T-cell (primary cell): ENCODE data around the gene OTOS. TPM values are rescaled to one million over a fixed set of nuclear protein-coding genes. Genes with fewer than 3 reads are reported as not detected.

Experiments used
- ATAC-seq, 4 experiments: fragments of 200-7000 bp in 3 of 4; fragments of 150-1000 bp in 1 of 4; cut with Tn5 transposase; replicated peaks in 1 of 4; 1 replicate in 3 of 4; 2 replicates in 1 of 4; pipeline ENCODE4 v1.10.0; 2021; ENCODE audit warnings: moderate library complexity in 3 of 4, mild to moderate bottlenecking in 2 of 4, moderate number of reproducible peaks in 1 of 4
- CTCF ChIA-PET, 2 donors: fragments of 300-600 bp; sonication (Branson Sonifier 250); formaldehyde crosslinking; loops; one replicate each; lab custom pipeline; 2022; ENCODE audit warnings: antibody characterized with exemption in 2 of 2; lab: Charles Lee
- POLR2A ChIA-PET, 2 donors: fragments of 300-600 bp; sonication (Branson Sonifier 250); formaldehyde crosslinking; loops; one replicate each; lab custom pipeline; 2022; ENCODE audit warnings: antibody characterized with exemption in 2 of 2; lab: Charles Lee
- DNase-seq, 35 experiments: peaks; one replicate each; pipeline versions ENCODE4 v3.0.0 to v3.0.0-alpha.2; 2013 to 2023
- H3K27ac ChIP-seq: one replicate; pipeline ENCODE4 v1.5.1; 2013; ENCODE audit warnings: low read length
- H3K27me3 ChIP-seq, 2 experiments: replicated peaks in 1 of 2; 1 replicate in 1 of 2; 2 replicates in 1 of 2; pipeline versions ENCODE4 v1.6.1 to v1.7.0; 2013; ENCODE audit warnings: low read length in 1 of 2, mixed read lengths in 1 of 2; ENCODE audit not compliant: control insufficient read depth in 2 of 2, insufficient read depth in 2 of 2; ENCODE audit errors: extremely low read depth in 1 of 2
- H3K36me3 ChIP-seq, 2 donors: 1 replicate in 1 of 2; 2 replicates in 1 of 2; pipeline versions ENCODE4 v1.6.1 to v1.7.0; 2013; ENCODE audit warnings: low read length in 1 of 2; ENCODE audit not compliant: control insufficient read depth in 2 of 2, insufficient read depth in 1 of 2; ENCODE audit errors: extremely low read depth in 1 of 2
- H3K4me1 ChIP-seq, 2 experiments: 1 replicate in 1 of 2; 2 replicates in 1 of 2; pipeline versions ENCODE4 v1.6.1 to v1.7.0; 2013; ENCODE audit warnings: low read length in 2 of 2, mixed read lengths in 1 of 2; ENCODE audit not compliant: insufficient read depth in 2 of 2, control insufficient read depth in 1 of 2; ENCODE audit errors: extremely low read depth in 1 of 2
- H3K4me3 ChIP-seq, 2 donors: 1 replicate in 1 of 2; 2 replicates in 1 of 2; pipeline versions ENCODE4 v1.5.1 to v1.7.0; 2013; ENCODE audit warnings: mild to moderate bottlenecking in 2 of 2, low read length in 1 of 2, moderate library complexity in 1 of 2; ENCODE audit not compliant: control insufficient read depth in 1 of 2; ENCODE audit errors: extremely low read depth in 1 of 2
- H3K9me3 ChIP-seq: 2 replicates; pipeline ENCODE4 v1.7.0; 2013
- H3K27ac Mint-ChIP-seq, 2 donors: one replicate each; pipeline ENCODE4 v1.8.0; 2020 to 2021; ENCODE audit warnings: mild to moderate bottlenecking in 2 of 2, mixed read lengths in 2 of 2
- H3K27me3 Mint-ChIP-seq, 2 donors: one replicate each; pipeline ENCODE4 v1.8.0; 2021 to 2022; ENCODE audit warnings: mixed read lengths in 2 of 2
- H3K36me3 Mint-ChIP-seq: one replicate; pipeline ENCODE4 v1.8.0; 2021; ENCODE audit warnings: mixed read lengths
- H3K4me1 Mint-ChIP-seq, 3 donors: one replicate each; pipeline ENCODE4 v1.8.0; 2020 to 2022; ENCODE audit warnings: mixed read lengths in 3 of 3, mild to moderate bottlenecking in 1 of 3
- H3K4me3 Mint-ChIP-seq, 3 donors: one replicate each; pipeline ENCODE4 v1.8.0; 2020 to 2022; ENCODE audit warnings: mild to moderate bottlenecking in 3 of 3, mixed read lengths in 3 of 3, moderate library complexity in 3 of 3
- H3K9me3 Mint-ChIP-seq, 3 donors: one replicate each; pipeline ENCODE4 v1.8.0; 2020 to 2022; ENCODE audit warnings: mixed read lengths in 3 of 3
- WGBS: methylation state at CpG from one replicate; pipeline ENCODE4 v1.1.5; 2013; ENCODE audit warnings: missing lambda C conversion rate; ENCODE audit not compliant: insufficient coverage; 5-methylcytosine and 5-hydroxymethylcytosine counted together
- total RNA-seq, 35 experiments: library from RNA in 6 of 35; stranded (reverse) in 6 of 35; fragments of 120-200 nt in 1 of 35; gene quantifications; one replicate each; pipeline versions ENCODE4 v1.2.1 to v1.2.4 and lab custom pipeline; 2013 to 2026

OTOS gene
- total RNA-seq, 5 donors from 2014 or later (not counting 1 experiment from before 2014, with no cell fraction given): not detected

DNA sequence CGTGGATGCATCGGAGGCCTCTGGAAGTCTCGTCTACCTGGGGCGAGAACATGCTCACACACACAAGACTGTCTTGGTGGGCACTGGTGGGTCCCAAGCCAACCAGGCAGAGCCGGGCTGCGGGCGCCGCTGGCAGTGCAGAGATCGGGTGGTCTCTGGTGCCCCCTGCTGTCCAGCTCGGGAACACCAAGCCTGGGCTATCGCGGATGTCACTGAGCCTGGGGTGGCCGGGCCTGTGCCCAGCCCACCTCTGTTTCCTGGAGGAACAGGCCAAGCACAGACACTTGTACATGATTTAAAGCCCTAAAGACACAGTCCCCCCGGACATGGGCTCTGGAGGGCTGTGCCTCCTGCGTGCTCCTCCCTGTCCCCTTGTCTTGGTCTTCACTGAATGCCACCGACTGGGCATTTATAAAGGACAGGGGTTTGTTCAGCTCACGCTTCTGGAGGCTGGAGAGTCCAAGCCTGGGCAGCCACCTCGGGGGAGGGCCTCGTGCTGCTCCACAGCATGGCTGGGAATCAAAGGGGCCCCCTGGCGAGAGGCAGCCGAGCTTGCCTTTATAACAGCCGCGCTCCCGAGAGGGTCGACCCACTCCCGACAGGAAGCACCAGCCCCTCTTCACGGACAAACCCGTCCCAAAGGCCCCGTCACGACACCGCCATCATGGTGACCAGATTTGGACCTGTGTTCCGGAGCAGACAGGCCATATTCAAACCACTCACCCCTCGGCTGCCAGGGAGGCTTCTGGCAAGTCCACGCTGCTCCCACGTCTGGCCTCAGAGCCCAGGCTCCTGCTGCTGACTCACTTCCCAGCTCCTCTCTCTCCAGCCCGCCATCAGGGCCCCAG lies 3.6 kb upstream of the OTOS start:
- Histone ChIP-seq H3K36me3 (no peaks in the 10 kb centered on the region), H3K27ac (no peak overlapping the region), H3K4me3 (no peak overlapping the region), H3K27me3 (peaks cover 0 to 40% of the 10 kb centered on the region in 2 experiments), H3K4me1 (peaks cover 0 to 8% of the 10 kb centered on the region in 2 experiments), H3K9me3 (no peaks in the 10 kb centered on the region)
- Mint-ChIP-seq H3K4me3 (no peak overlapping the region), H3K27me3 (peaks cover 4 to 6% of the 10 kb centered on the region in 2 donors), H3K27ac (no peak overlapping the region), H3K36me3 (no peaks in the 10 kb centered on the region), H3K4me1 (peaks cover 0 to 2% (median 1%) of the 10 kb centered on the region in 3 donors), H3K9me3 (no peaks in the 10 kb centered on the region)
- ChIA-PET POLR2A (no interaction called here), CTCF (interaction anchor here (0.6 to 4.2 kb wide), 7 partner anchors 9 to 763 kb away, joined by 3 to 41 read pairs (median 3); no protein-coding TSS in a partner anchor)
- 40% methylated on average over 34 of the region's 36 CpGs for WGBS
- DNase-seq: peak; percentile 41 to 87 (median 75)
- peak; percentile 91 to 98 (median 94) for ATAC-seq

GRCh38 chr2:240143276-240143675 lies 2.8 kb upstream of the OTOS start:
- DNase-seq (no peak), ATAC-seq (peak in 1 of 4 experiments; percentile 19)
- Mint-ChIP-seq H3K27ac (no peak overlapping the region), H3K4me3 (no peak overlapping the region), H3K4me1 (peaks cover 0 to 2% (median 1%) of the 10 kb centered on the region in 3 donors), H3K27me3 (peaks cover 4 to 6% of the 10 kb centered on the region in 2 donors), H3K36me3 (no peaks in the 10 kb centered on the region), H3K9me3 (no peaks in the 10 kb centered on the region)
- Histone ChIP-seq H3K4me3 (no peak overlapping the region), H3K27ac (no peak overlapping the region), H3K4me1 (peaks cover 0 to 8% of the 10 kb centered on the region in 2 experiments), H3K9me3 (no peaks in the 10 kb centered on the region), H3K36me3 (no peaks in the 10 kb centered on the region), H3K27me3 (peaks cover 0 to 36% of the 10 kb centered on the region in 2 experiments)
- ChIA-PET POLR2A (no interaction called here), CTCF (interaction anchor here (0.6 to 4.2 kb wide), 7 partner anchors 9 to 762 kb away, joined by 3 to 41 read pairs (median 3); no protein-coding TSS in a partner anchor)
- 72% methylated on average over 6 of the region's 6 CpGs for WGBS

DNA sequence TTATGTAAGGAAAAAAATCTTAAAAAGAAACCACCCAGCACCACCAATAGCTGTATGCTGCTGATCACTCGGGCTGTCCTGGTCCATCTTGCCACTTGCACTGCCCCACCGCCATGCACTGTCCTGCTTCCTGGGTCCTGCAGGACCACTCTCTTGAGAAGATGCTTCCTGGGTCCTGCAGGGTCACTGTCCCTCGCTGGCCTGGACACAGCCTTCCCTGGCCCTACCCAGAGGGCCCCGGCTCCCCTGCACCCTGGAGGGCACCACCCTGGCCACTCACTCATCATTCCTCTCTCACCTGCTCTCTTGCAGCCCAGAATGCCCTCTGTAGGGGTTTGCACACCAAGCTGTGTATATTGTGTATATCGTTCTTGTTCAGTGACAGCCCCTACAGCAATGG lies 2.4 kb upstream of the OTOS start:
- CTCF ChIA-PET: interaction anchor here (0.6 to 4.2 kb wide), 6 partner anchors 10 to 84 kb away, joined by 3 to 41 read pairs (median 4); no protein-coding TSS in a partner anchor
- Histone ChIP-seq H3K9me3 (no peaks in the 10 kb centered on the region), H3K36me3 (no peaks in the 10 kb centered on the region), H3K4me1 (peaks cover 0 to 8% of the 10 kb centered on the region in 2 experiments), H3K4me3 (no peak overlapping the region), H3K27me3 (peaks cover 0 to 35% of the 10 kb centered on the region in 2 experiments), H3K27ac (no peak overlapping the region)
- Mint-ChIP-seq H3K4me3 (no peak overlapping the region), H3K9me3 (no peaks in the 10 kb centered on the region), H3K36me3 (no peaks in the 10 kb centered on the region), H3K27me3 (peaks cover 4 to 6% of the 10 kb centered on the region in 2 donors), H3K27ac (no peak overlapping the region), H3K4me1 (peaks cover 0 to 4% (median 2%) of the 10 kb centered on the region in 3 donors)
- ATAC-seq: no peak
- DNase-seq: no peak
- POLR2A ChIA-PET: no interaction called here
- WGBS: 85% methylated on average over 2 of the region's 5 CpGs

- Mint-ChIP-seq H3K27me3 (peaks cover 4 to 6% of the 10 kb centered on the region in 2 donors), H3K36me3 (no peaks in the 10 kb centered on the region), H3K4me3 (no peak overlapping the region), H3K9me3 (no peaks in the 10 kb centered on the region), H3K4me1 (peaks cover 1 to 6% (median 2%) of the 10 kb centered on the region in 3 donors), H3K27ac (no peak overlapping the region)
- DNase-seq: no peak
- 92% methylated on average over 6 of the region's 16 CpGs for WGBS
- Histone ChIP-seq H3K27me3 (peaks cover 0 to 35% of the 10 kb centered on the region in 2 experiments), H3K36me3 (no peaks in the 10 kb centered on the region), H3K4me3 (no peak overlapping the region), H3K9me3 (no peaks in the 10 kb centered on the region), H3K4me1 (peaks cover 0 to 11% of the 10 kb centered on the region in 2 experiments), H3K27ac (no peak overlapping the region)
- ChIA-PET CTCF (interaction anchor here (0.6 to 4.2 kb wide), 5 partner anchors 10 to 83 kb away, joined by 3 to 41 read pairs (median 3); no protein-coding TSS in a partner anchor), POLR2A (no interaction called here)
- ATAC-seq: no peak
Observed at GRCh38 chr2:240142256-240142775, 1.9 kb upstream of the OTOS start.

DNA sequence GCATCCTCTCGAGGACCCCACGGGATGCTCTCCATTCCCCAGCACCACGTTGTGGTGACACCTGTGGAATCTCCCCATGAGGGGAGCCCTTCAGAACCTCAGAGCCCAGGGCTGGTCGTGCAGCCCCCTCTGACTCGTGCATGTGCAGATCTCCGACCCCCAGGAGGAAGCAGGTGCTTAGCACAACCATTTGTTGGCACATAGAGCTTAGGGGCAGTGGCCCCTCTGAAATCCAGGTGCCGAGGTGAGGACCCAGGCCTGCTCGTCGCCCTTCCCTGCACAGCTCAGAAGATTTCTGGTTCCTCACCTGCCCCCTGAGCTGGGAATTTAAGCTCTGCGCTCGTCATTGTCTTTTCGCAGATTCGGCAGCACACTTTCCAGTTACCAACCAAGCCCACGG lies 1.3 kb upstream of the OTOS start:
- Mint-ChIP-seq H3K4me3 (no peak overlapping the region), H3K4me1 (peaks cover 7 to 12% (median 8%) of the 10 kb centered on the region in 3 donors), H3K27ac (no peak overlapping the region), H3K9me3 (no peaks in the 10 kb centered on the region), H3K36me3 (no peaks in the 10 kb centered on the region), H3K27me3 (peaks cover 4 to 6% of the 10 kb centered on the region in 2 donors)
- H3K27me3 ChIP-seq: peaks cover 0 to 35% of the 10 kb centered on the region in 2 experiments
- no peak overlapping the region for H3K4me3 ChIP-seq
- peaks cover 0 to 16% of the 10 kb centered on the region in 2 experiments for H3K4me1 ChIP-seq
- 79% methylated on average over 14 of the region's 14 CpGs for WGBS
- ChIA-PET CTCF (interaction anchor here (0.6 to 4.2 kb wide), 3 partner anchors 9 to 81 kb away, joined by 3 to 41 read pairs (median 20); no protein-coding TSS in a partner anchor), POLR2A (no interaction called here)
- DNase-seq (no peak), ATAC-seq (no peak)
- H3K27ac ChIP-seq: no peak overlapping the region
- no peaks in the 10 kb centered on the region for H3K9me3 ChIP-seq
- H3K36me3 ChIP-seq: no peaks in the 10 kb centered on the region

- Histone ChIP-seq H3K36me3 (no peaks in the 10 kb centered on the region), H3K4me1 (peaks cover 0 to 19% of the 10 kb centered on the region in 2 experiments), H3K27ac (no peak overlapping the region), H3K27me3 (peaks cover 0 to 35% of the 10 kb centered on the region in 2 experiments), H3K4me3 (no peak overlapping the region), H3K9me3 (no peaks in the 10 kb centered on the region)
- Mint-ChIP-seq H3K4me3 (no peak overlapping the region), H3K27ac (no peak overlapping the region), H3K27me3 (peaks cover 4 to 6% of the 10 kb centered on the region in 2 donors), H3K4me1 (peaks cover 7 to 17% (median 8%) of the 10 kb centered on the region in 3 donors), H3K9me3 (no peaks in the 10 kb centered on the region), H3K36me3 (no peaks in the 10 kb centered on the region)
- CTCF ChIA-PET: interaction anchor here in 1 of 2 donors (4.2 kb wide), 1 partner anchor 80 kb away, joined by 41 read pairs; no protein-coding TSS in a partner anchor
- 85% methylated on average over 9 of the region's 11 CpGs for WGBS
- no peak for ATAC-seq
- DNase-seq: no peak
- POLR2A ChIA-PET: no interaction called here
Observed at GRCh38 chr2:240140920-240141319, 462 bp upstream of the OTOS start.
